Erythroblast (primary cell): Measurements from ENCODE around the gene ZIC2.

ENCODE experiments used
- GATA1 ChIP-seq: IDR thresholded peaks from 2 replicates; pipeline ENCODE4 v1.6.1; 2011; ENCODE audit warnings: low read depth, mild to moderate bottlenecking, control low read depth, low read length, moderate library complexity
- POLR2A ChIP-seq: IDR thresholded peaks from 2 replicates; pipeline ENCODE4 v1.6.1; 2011; ENCODE audit warnings: mild to moderate bottlenecking, low read length

GRCh38 chr13:99973163-99973807 lies 8.3 kb upstream of the ZIC2 start:
- TF ChIP-seq POLR2A = no peak
- TF ChIP-seq GATA1 = no peak
